Activated T-helper 17 cell treated with anti-CD3 and anti-CD28 coated beads, Interleukin-2, amount 50 U/mL, for 72 hours (primary cell): ENCODE results near the gene PDE4C. TPM values are rescaled to one million over a fixed set of nuclear protein-coding genes. Genes with fewer than 3 reads are reported as not detected.

Source experiments
- ATAC-seq: fragments of 150-1000 bp; cut with Tn5 transposase; replicated peaks from 2 replicates; pipeline ENCODE4 v1.10.0; 2021; ENCODE audit warnings: mild to moderate bottlenecking, moderate library complexity
- H3K27ac Mint-ChIP-seq: one replicate; pipeline ENCODE4 v1.8.0; 2022; ENCODE audit warnings: mixed read lengths
- H3K27me3 Mint-ChIP-seq: one replicate; pipeline ENCODE4 v1.8.0; 2022; ENCODE audit warnings: mixed read lengths
- H3K36me3 Mint-ChIP-seq: one replicate; pipeline ENCODE4 v1.8.0; 2022; ENCODE audit warnings: low read depth, mild to moderate bottlenecking, mixed read lengths
- H3K4me1 Mint-ChIP-seq: one replicate; pipeline ENCODE4 v1.8.0; 2022; ENCODE audit warnings: mixed read lengths
- H3K4me3 Mint-ChIP-seq: one replicate; pipeline ENCODE4 v1.8.0; 2022; ENCODE audit warnings: mild to moderate bottlenecking, mixed read lengths
- H3K9me3 Mint-ChIP-seq: one replicate; pipeline ENCODE4 v1.8.0; 2022; ENCODE audit warnings: mixed read lengths
- total RNA-seq, 2 donors: library from RNA; stranded (reverse); gene quantifications; one replicate each; pipeline ENCODE4 v1.2.3, GENCODE V29; 2022

Gene PDE4C
- total RNA-seq, 2 donors from 2014 or later: 0.95 to 1.4 TPM

DNA sequence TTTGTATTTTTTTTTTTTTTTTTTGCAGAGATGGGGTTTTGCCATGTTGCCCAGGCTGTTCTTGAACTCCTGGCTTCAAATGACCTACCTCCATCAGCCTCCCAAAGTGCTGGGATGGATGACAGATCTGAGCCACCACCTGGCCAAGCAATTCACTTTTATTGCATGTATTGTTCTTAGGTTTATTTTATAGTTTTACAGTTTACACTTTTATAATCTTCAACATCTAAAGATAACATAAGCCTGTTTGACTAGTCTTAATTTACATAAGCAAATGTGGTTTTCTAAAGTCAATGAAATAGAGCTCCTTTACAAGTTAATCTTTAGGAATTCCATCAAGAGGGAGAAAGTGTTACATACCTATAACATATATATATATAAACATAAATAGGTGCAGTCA, 42.7 kb downstream of the PDE4C start:
- Mint-ChIP-seq H3K27me3 (peaks cover 3% of the 10 kb centered on the region), H3K27ac (no peak overlapping the region), H3K4me1 (no peaks in the 10 kb centered on the region), H3K36me3 (no peaks in the 10 kb centered on the region), H3K9me3 (no peaks in the 10 kb centered on the region), H3K4me3 (no peak overlapping the region)
- ATAC-seq: no peak

DNA sequence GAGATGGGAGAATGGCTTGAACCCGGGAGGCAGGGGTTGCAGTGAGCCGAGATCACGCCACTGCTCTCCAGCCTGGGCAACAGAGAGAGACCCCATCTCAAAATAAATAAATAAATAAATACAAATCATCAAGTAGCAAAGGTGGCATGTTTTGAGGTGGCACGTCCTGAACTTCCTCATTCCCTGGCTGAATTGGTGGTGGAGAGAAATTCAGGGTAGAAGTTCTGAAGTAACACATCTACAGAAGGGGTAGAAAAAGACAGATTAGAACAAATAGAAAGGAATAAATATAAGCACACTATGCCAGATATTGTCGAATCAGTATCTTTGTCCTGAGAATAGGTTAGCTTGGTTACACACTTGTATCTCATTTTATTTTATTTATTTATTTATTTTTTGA, 46.3 kb downstream of the PDE4C start:
- Mint-ChIP-seq H3K36me3 (peaks cover 23% of the 10 kb centered on the region), H3K4me1 (no peaks in the 10 kb centered on the region), H3K27me3 (no peaks in the 10 kb centered on the region), H3K27ac (no peak overlapping the region), H3K9me3 (no peaks in the 10 kb centered on the region), H3K4me3 (no peak overlapping the region)
- ATAC-seq: no peak

DNA sequence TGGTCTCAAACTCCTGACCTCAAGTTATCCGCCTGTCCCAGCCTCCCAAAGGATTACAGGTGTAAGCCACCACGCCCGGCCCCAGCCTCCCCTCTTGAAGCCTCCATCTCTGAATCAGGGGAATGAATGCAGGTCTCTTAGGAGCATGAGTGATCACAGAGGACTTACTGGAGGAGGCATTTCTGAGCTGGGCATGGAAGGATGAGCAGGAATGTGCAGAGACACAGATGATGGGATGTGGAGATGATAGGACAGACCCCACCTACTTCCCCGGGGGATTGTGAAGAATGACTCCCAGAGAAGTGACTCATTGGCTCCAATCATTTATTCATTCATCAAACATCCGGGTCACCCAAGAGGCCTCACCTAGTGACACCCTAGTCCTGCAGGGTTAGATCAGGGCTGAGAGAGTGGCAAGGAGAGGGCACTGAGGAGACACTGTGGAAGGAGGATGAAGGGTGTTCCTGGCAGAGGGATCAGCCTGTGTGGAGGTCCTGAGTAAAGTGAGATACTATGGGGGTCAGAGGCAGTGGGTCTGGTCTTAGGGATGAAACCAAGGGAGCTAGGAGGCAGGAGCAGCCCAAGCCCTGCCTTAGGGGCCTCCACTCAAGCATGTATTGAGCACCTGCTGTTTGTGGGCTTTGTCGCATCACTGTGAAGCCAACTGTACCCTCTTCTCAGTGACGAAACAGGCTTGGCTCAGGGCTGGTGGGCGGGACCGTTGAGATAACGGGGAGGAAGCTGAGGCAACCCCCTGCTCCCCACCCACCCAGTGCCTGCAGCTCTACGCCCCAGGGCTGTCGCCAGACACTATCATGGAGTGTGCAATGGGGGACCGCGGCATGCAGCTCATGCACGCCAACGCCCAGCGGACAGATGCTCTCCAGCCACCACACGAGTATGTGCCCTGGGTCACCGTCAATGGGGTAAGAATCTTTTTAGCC, 49.6 kb downstream of the PDE4C start:
- no peak overlapping the region for H3K4me3 Mint-ChIP-seq
- no peak overlapping the region for H3K27ac Mint-ChIP-seq
- no peaks in the 10 kb centered on the region for H3K9me3 Mint-ChIP-seq
- no peaks in the 10 kb centered on the region for H3K4me1 Mint-ChIP-seq
- H3K36me3 Mint-ChIP-seq: peaks cover 28% of the 10 kb centered on the region
- no peaks in the 10 kb centered on the region for H3K27me3 Mint-ChIP-seq
- no peak for ATAC-seq

DNA sequence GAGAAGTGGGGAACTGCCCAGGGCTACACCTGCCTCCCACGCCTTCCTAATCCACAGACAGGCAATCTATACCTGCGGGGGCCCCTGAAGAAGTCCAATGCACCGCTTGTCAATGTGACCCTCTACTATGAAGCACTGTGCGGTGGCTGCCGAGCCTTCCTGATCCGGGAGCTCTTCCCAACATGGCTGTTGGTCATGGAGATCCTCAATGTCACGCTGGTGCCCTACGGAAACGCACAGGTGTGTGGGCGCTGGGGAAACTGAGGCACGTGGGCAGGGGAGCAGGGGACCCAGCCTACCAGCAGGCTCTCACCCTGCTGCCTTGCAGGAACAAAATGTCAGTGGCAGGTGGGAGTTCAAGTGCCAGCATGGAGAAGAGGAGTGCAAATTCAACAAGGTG, 51.3 kb downstream of the PDE4C start:
- Mint-ChIP-seq H3K4me1 (no peaks in the 10 kb centered on the region), H3K27me3 (no peaks in the 10 kb centered on the region), H3K27ac (no peak overlapping the region), H3K4me3 (peak overlapping the region; percentile 94), H3K9me3 (no peaks in the 10 kb centered on the region), H3K36me3 (peaks cover 28% of the 10 kb centered on the region)
- no peak for ATAC-seq

Other genes with a start within 250 kb of the PDE4C start
- gene ARRDC2, start 218.3 kb downstream of the PDE4C start, total RNA-seq: 10 to 100 TPM; 32.0 to 98.0 TPM
- 10 to 100 TPM; 28.6 to 54.5 TPM for gene IL12RB1, start 139.5 kb downstream of the PDE4C start, total RNA-seq
- gene MAST3, start 128.7 kb downstream of the PDE4C start, total RNA-seq: 10 to 100 TPM; 23.5 to 46.6 TPM
- gene PIK3R2, start 73.3 kb downstream of the PDE4C start, total RNA-seq: 10 to 100 TPM; 13.0 to 21.8 TPM
- 10 to 100 TPM; 51.7 to 81.1 TPM for gene IFI30, start 52.6 kb downstream of the PDE4C start, total RNA-seq
- 10 to 100 TPM in 1 of 2 donors, 1 to 10 TPM in 1; 4.2 to 12.0 TPM for gene MPV17L2, start 33.2 kb downstream of the PDE4C start, total RNA-seq
- 1 to 10 TPM; 7.2 to 9.5 TPM for gene RAB3A, start 22.4 kb downstream of the PDE4C start, total RNA-seq
- gene IQCN, start 48.0 kb upstream of the PDE4C start, total RNA-seq: 1 to 10 TPM; 1.1 to 1.3 TPM
- gene JUND, start 55.2 kb upstream of the PDE4C start, total RNA-seq: 100 to 1,000 TPM; 177 to 324 TPM
- 100 to 1,000 TPM; 176 to 252 TPM for gene LSM4, start 96.6 kb upstream of the PDE4C start, total RNA-seq
- 10 to 100 TPM; 38.9 to 46.0 TPM for gene PGPEP1, start 114.2 kb upstream of the PDE4C start, total RNA-seq
- under 1 TPM; 0.45 to 0.50 TPM for gene GDF15, start 159.7 kb upstream of the PDE4C start, total RNA-seq
- gene LRRC25, start 171.2 kb upstream of the PDE4C start, total RNA-seq: not detected
- 100 to 1,000 TPM in 1 of 2 donors, 10 to 100 TPM in 1; 73.8 to 169 TPM for gene SSBP4, start 193.0 kb upstream of the PDE4C start, total RNA-seq
- gene ISYNA1, start 211.7 kb upstream of the PDE4C start, total RNA-seq: 10 to 100 TPM; 15.9 to 22.0 TPM